HepG2 (cell line): ENCODE data around the gene GALNT9. TPM values are rescaled to one million over a fixed set of nuclear protein-coding genes. Genes with fewer than 3 reads are reported as not detected.

Source experiments
- ATAC-seq: fragments of 200-7000 bp; cut with Tn5 transposase; 3 replicates; pipeline ENCODE4 v1.9.1; 2020; ENCODE audit warnings: mild to moderate bottlenecking, moderate library complexity
- BruUV-seq: library from RNA; stranded (reverse); fragments of 400-500 nt; replicated peaks from 2 replicates; lab custom pipeline; 2021; lab: Mats Ljungman, UMichigan
- CTCF ChIA-PET: fragments of 300-600 bp; formaldehyde crosslinking; extraction: SDS; loops from one replicate; lab custom pipeline; 2021; ENCODE audit warnings: low total read pairs, inconsistent platforms, low intra/inter-chr PET ratio; lab: Yijun Ruan, JAX
- POLR2A ChIA-PET: fragments of 350-600 bp; sonication (Branson Sonifier 250); formaldehyde crosslinking; loops from one replicate; lab custom pipeline; 2020; ENCODE audit warnings: antibody characterized with exemption, inconsistent platforms; lab: Yijun Ruan, JAX
- DNase-seq: peaks from one replicate; pipeline ENCODE4 v3.0.0-alpha.2; 2015; ENCODE audit warnings: low spot score
- FAIRE-seq: peaks from 3 replicates; lab custom pipeline; 2011; peaks lifted over from hg19 to GRCh38; lab: Jason Lieb, UNC
- H2AFZ ChIP-seq: one replicate; pipeline ENCODE4 v1.6.1; 2011; ENCODE audit warnings: low read length, inconsistent platforms
- H3K27ac ChIP-seq: fragments of 300-600 bp; 3 replicates; pipeline ENCODE4 v1.8.0; 2011; ENCODE audit warnings: mixed run types, mild to moderate bottlenecking, mixed read lengths, low read length, inconsistent platforms; ENCODE audit not compliant: insufficient read depth; ENCODE audit errors: extremely low read length
- H3K27me3 ChIP-seq, 2 experiments: fragments of 200-600 bp in 1 of 2; 2 replicates in 1 of 2; 3 replicates in 1 of 2; pipeline versions ENCODE4 v1.6.0 to v1.8.0; 2011; ENCODE audit warnings: low read length in 2 of 2, mild to moderate bottlenecking in 2 of 2, moderate library complexity in 2 of 2, inconsistent platforms in 1 of 2; ENCODE audit not compliant: insufficient read depth in 2 of 2, control insufficient read depth in 1 of 2
- H3K36me3 ChIP-seq, 2 experiments: fragments of 200-600 bp in 1 of 2; replicated peaks in 1 of 2; 2 replicates in 1 of 2; 3 replicates in 1 of 2; pipeline versions ENCODE4 v1.5.1 to v1.8.0; 2011; ENCODE audit warnings: low read length in 2 of 2, inconsistent platforms in 1 of 2; ENCODE audit not compliant: insufficient read depth in 2 of 2, control insufficient read depth in 1 of 2
- H3K4me1 ChIP-seq: 2 replicates; pipeline ENCODE4 v1.5.1; 2012; ENCODE audit warnings: low read length, inconsistent platforms; ENCODE audit not compliant: insufficient read depth
- H3K4me2 ChIP-seq: 2 replicates; pipeline ENCODE4 v1.6.0; 2011; ENCODE audit warnings: low read depth, low read length, inconsistent platforms
- H3K4me3 ChIP-seq, 3 experiments: fragments of 200-600 bp in 1 of 3; sonication (generic), shearing (Covaris generic) in 1 of 3; replicated peaks in 1 of 3; 2 replicates each; pipeline ENCODE4 v1.5.1; 2011 to 2016; ENCODE audit warnings: low read length in 3 of 3, inconsistent platforms in 2 of 3, low read depth in 2 of 3, mild to moderate bottlenecking in 2 of 3, control low read depth in 1 of 3, mixed read lengths in 1 of 3; ENCODE audit not compliant: insufficient read depth in 1 of 3
- H3K79me2 ChIP-seq: one replicate; pipeline ENCODE4 v1.6.1; 2011; ENCODE audit warnings: low read length, inconsistent platforms; ENCODE audit not compliant: insufficient read depth
- H3K9ac ChIP-seq: 2 replicates; pipeline ENCODE4 v1.6.0; 2011; ENCODE audit warnings: mild to moderate bottlenecking, low read depth, low read length, inconsistent platforms; ENCODE audit not compliant: insufficient read depth
- H3K9me3 ChIP-seq: 2 replicates; pipeline ENCODE4 v1.5.1; 2012; ENCODE audit warnings: mild to moderate bottlenecking, low read length
- H4K20me1 ChIP-seq: 2 replicates; pipeline ENCODE4 v1.6.0; 2011; ENCODE audit warnings: inconsistent platforms, mild to moderate bottlenecking, low read length, moderate library complexity; ENCODE audit not compliant: insufficient read depth
- ARNT ChIP-seq: fragments of 450-650 bp; IDR thresholded peaks from 2 replicates; pipeline ENCODE4 v1.6.1; 2017
- ATF1 ChIP-seq: IDR thresholded peaks from 2 replicates; pipeline ENCODE4 v1.6.1; 2016; ENCODE audit warnings: mild to moderate bottlenecking, control low read depth
- BHLHE40 ChIP-seq: IDR thresholded peaks from 2 replicates; pipeline ENCODE4 v1.6.1; 2011; ENCODE audit warnings: low read length, improper control_type of control experiment
- ELF3 ChIP-seq: IDR thresholded peaks from 2 replicates; pipeline ENCODE4 v1.6.1; 2016; ENCODE audit warnings: missing genetic modification reagents, missing compliant biosample characterization
- GATAD2A ChIP-seq: IDR thresholded peaks from 2 replicates; pipeline ENCODE4 v1.6.1; 2016
- HDAC2 ChIP-seq: sonication (generic); formaldehyde crosslinking; IDR thresholded peaks from 2 replicates; pipeline ENCODE4 v1.4.0; 2020; ENCODE audit warnings: missing genetic modification reagents
- KDM4B ChIP-seq: sonication (generic); formaldehyde crosslinking; IDR thresholded peaks from 2 replicates; pipeline ENCODE4 v1.4.0; 2020; ENCODE audit warnings: missing genetic modification reagents
- MTF1 ChIP-seq: sonication (generic); formaldehyde crosslinking; IDR thresholded peaks from 2 replicates; pipeline ENCODE4 v1.5.0; 2020; ENCODE audit warnings: missing genetic modification reagents
- MTF2 ChIP-seq: sonication (generic); formaldehyde crosslinking; IDR thresholded peaks from 2 replicates; pipeline ENCODE4 v1.5.0; 2020; ENCODE audit warnings: missing genetic modification reagents, borderline replicate concordance
- SP4 ChIP-seq: sonication (generic); formaldehyde crosslinking; IDR thresholded peaks from 2 replicates; pipeline ENCODE4 v1.8.1; 2023; ENCODE audit warnings: mild to moderate bottlenecking, missing genetic modification reagents
- TGIF2 ChIP-seq: IDR thresholded peaks from 2 replicates; pipeline ENCODE4 v1.6.1; 2016; ENCODE audit warnings: control low read depth, missing compliant biosample characterization
- ZNF567 ChIP-seq: sonication (generic); formaldehyde crosslinking; IDR thresholded peaks from 2 replicates; pipeline ENCODE4 v1.8.1; 2023; ENCODE audit warnings: mild to moderate bottlenecking, missing genetic modification reagents, borderline replicate concordance
- WGBS: methylation state at CpG from one replicate; pipeline ENCODE4 v1.1.6; 2017; ENCODE audit warnings: low lambda C conversion rate; 5-methylcytosine and 5-hydroxymethylcytosine counted together
- in situ Hi-C: cut with HindIII; loops from 2 replicates; pipeline ENCODE4 v1.10.0; 2017; ENCODE audit warnings: low pct_unique_long_range_greater_than_20kb; ENCODE audit not compliant: extremely low pct_ligation_motif_present
- intact Hi-C: fragments of 100-400 bp; cut with micrococcal nuclease; formaldehyde crosslinking; loops from one replicate; pipeline ENCODE4 v1.10.0; 2022; ENCODE audit not compliant: unreplicated experiment
- polyA plus RNA-seq, 8 experiments: library from polyadenylated mRNA; depleted of rRNA in 3 of 8; stranded (reverse) in 7 of 8; unstranded in 1 of 8; fragments of >200 nt; fragmentation: Illumina TruSeq in 4 of 8; extraction: Trizol in 4 of 8; gene quantifications; 2 replicates each; pipeline versions ENCODE4 v1.2.1 to v1.2.3, GENCODE V29; 2011 to 2016; ENCODE audit warnings: low read depth in 4 of 8, missing spikeins in 1 of 8, mixed read lengths in 1 of 8; ENCODE audit not compliant: insufficient read depth in 1 of 8
- total RNA-seq, 5 experiments: library from RNA; depleted of rRNA; stranded (reverse); fragments of >200 nt; fragmentation: Illumina TruSeq; extraction: Trizol; gene quantifications; 2 replicates each; pipeline ENCODE4 v1.2.3, GENCODE V29; 2016; ENCODE audit warnings: low read depth in 1 of 5
- TF ChIP-seq, protein P1 (sequence below): sonication (generic); formaldehyde crosslinking; IDR thresholded peaks from 2 replicates; pipeline ENCODE4 v1.4.0; 2020; ENCODE audit warnings: mild to moderate bottlenecking, missing genetic modification reagents
- TF ChIP-seq, protein P2 (sequence below): IDR thresholded peaks from 2 replicates; pipeline ENCODE4 v1.6.1; 2018; ENCODE audit warnings: missing genetic modification reagents
- TF ChIP-seq, protein P3 (sequence below): sonication (generic); formaldehyde crosslinking; IDR thresholded peaks from 2 replicates; pipeline ENCODE4 v1.5.1; 2020; ENCODE audit warnings: mild to moderate bottlenecking, missing genetic modification reagents, borderline replicate concordance

GALNT9 gene
- total and polyA plus RNA-seq, 2 of the 13 experiments (the other 11 are each of a cell fraction or from before 2014, with no cell fraction given): 0.04 TPM; not detected in 1

DNA sequence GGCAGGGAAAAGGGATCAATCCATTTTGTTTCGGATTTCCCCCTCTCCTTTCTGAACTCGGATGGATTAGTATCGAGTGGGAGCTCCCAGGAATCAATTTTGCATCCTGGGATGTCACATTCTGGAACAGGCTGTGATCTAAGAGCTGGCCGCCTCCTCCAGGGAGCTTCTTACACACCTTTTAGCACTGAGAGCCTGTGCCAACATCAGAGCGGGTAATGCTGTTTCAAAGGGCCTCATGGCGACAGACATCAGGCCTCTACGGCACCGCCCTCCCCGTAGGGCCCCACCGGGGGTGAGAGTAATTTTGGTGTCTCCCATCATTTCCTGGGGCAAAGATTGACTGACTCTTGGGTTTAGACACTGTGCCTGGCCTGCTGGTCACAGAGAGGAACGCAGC lies 2.7 kb downstream of the GALNT9 start:
- H3K4me3 ChIP-seq: no peak overlapping the region
- POLR2A ChIA-PET: no interaction called here
- H3K36me3 ChIP-seq: no peaks in the 10 kb centered on the region
- FAIRE-seq: no peak
- peaks cover 3% of the 10 kb centered on the region; the same call in 1 of the 2 replicates for H4K20me1 ChIP-seq
- H3K79me2 ChIP-seq: no peaks in the 10 kb centered on the region
- no peak overlapping the region for H2AFZ ChIP-seq
- intact Hi-C loops: no loop called here
- no peak for TF ChIP-seq SP4 (CRISPR knock-in tag)
- TF ChIP-seq, protein P1, sequence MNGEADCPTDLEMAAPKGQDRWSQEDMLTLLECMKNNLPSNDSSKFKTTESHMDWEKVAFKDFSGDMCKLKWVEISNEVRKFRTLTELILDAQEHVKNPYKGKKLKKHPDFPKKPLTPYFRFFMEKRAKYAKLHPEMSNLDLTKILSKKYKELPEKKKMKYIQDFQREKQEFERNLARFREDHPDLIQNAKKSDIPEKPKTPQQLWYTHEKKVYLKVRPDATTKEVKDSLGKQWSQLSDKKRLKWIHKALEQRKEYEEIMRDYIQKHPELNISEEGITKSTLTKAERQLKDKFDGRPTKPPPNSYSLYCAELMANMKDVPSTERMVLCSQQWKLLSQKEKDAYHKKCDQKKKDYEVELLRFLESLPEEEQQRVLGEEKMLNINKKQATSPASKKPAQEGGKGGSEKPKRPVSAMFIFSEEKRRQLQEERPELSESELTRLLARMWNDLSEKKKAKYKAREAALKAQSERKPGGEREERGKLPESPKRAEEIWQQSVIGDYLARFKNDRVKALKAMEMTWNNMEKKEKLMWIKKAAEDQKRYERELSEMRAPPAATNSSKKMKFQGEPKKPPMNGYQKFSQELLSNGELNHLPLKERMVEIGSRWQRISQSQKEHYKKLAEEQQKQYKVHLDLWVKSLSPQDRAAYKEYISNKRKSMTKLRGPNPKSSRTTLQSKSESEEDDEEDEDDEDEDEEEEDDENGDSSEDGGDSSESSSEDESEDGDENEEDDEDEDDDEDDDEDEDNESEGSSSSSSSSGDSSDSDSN (CRISPR knock-in tag): no peak
- TF ChIP-seq BHLHE40: no peak
- no peak for TF ChIP-seq ARNT
- TF ChIP-seq GATAD2A (CRISPR knock-in tag): no peak
- TF ChIP-seq TGIF2 (CRISPR knock-in tag): no peak
- TF ChIP-seq ATF1 (CRISPR knock-in tag): no peak
- TF ChIP-seq MTF1: no peak
- no peak overlapping the region for H3K27ac ChIP-seq
- no peak overlapping the region for H3K9ac ChIP-seq
- in situ Hi-C loops: no loop called here
- H3K9me3 ChIP-seq: no peaks in the 10 kb centered on the region
- H3K27me3 ChIP-seq: peaks cover 17 to 80% of the 10 kb centered on the region in 2 experiments; a peak in 4 of 5 replicates
- no peak for DNase-seq
- no peak overlapping the region for H3K4me2 ChIP-seq
- BruUV-seq: no TSS peak
- CTCF ChIA-PET: no interaction called here
- no peaks in the 10 kb centered on the region for H3K4me1 ChIP-seq
- WGBS: 18% methylated on average over 11 of the region's 11 CpGs
- no peak for ATAC-seq

DNA sequence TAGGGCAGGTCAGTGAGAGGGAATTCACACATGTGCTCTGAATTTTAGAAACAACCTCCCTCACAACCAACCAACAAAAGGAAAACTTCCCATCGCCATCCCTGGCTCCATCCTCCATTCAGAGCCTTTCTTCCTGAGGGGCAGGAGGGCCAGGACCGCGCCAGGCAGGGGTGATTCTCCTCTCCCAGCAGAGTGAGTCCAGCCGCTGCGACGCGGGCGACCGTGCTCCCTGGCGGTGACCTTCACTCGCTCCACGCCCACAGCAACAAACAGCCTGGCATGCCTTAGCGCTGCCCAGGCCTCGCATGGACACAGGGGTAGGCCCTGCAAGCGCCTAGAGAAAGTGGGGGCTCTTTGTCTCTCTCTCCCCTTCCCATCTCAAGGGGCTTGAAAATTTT lies 3.7 kb downstream of the GALNT9 start:
- H3K4me1 ChIP-seq: no peaks in the 10 kb centered on the region
- no peak for DNase-seq
- H3K9ac ChIP-seq: no peak overlapping the region
- H3K27me3 ChIP-seq: peaks cover 21 to 82% of the 10 kb centered on the region in 2 experiments; a peak in 4 of 5 replicates
- no peak overlapping the region for H3K4me3 ChIP-seq
- no peaks in the 10 kb centered on the region for H3K36me3 ChIP-seq
- H3K4me2 ChIP-seq: no peak overlapping the region
- no peak for FAIRE-seq
- 12% methylated on average over 3 of the region's 15 CpGs for WGBS
- no peak for ATAC-seq
- in situ Hi-C loops (no loop called here), intact Hi-C loops (no loop called here)
- H2AFZ ChIP-seq: no peak overlapping the region
- H4K20me1 ChIP-seq: peaks cover 3% of the 10 kb centered on the region; the same call in 1 of the 2 replicates
- CTCF ChIA-PET: no interaction called here
- TF ChIP-seq ELF3 (CRISPR knock-in tag) (no peak), MTF2 (CRISPR knock-in tag) (no peak), HDAC2 (CRISPR knock-in tag) (no peak), ZNF567 (CRISPR knock-in tag) (no peak), KDM4B (CRISPR knock-in tag) (no peak)
- TF ChIP-seq, protein P2, sequence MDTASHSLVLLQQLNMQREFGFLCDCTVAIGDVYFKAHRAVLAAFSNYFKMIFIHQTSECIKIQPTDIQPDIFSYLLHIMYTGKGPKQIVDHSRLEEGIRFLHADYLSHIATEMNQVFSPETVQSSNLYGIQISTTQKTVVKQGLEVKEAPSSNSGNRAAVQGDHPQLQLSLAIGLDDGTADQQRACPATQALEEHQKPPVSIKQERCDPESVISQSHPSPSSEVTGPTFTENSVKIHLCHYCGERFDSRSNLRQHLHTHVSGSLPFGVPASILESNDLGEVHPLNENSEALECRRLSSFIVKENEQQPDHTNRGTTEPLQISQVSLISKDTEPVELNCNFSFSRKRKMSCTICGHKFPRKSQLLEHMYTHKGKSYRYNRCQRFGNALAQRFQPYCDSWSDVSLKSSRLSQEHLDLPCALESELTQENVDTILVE (CRISPR knock-in tag): no peak
- TF ChIP-seq, protein P3, sequence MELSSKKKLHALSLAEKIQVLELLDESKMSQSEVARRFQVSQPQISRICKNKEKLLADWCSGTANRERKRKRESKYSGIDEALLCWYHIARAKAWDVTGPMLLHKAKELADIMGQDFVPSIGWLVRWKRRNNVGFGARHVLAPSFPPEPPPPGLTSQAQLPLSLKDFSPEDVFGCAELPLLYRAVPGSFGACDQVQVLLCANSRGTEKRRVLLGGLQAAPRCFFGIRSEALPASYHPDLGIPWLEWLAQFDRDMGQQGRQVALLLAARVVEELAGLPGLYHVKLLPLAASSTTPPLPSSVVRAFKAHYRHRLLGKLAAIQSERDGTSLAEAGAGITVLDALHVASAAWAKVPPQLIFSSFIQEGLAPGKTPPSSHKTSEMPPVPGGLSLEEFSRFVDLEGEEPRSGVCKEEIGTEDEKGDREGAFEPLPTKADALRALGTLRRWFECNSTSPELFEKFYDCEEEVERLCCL: no peak
- H3K27ac ChIP-seq: no peak overlapping the region
- H3K79me2 ChIP-seq: no peaks in the 10 kb centered on the region
- BruUV-seq: no TSS peak
- POLR2A ChIA-PET: no interaction called here
- no peaks in the 10 kb centered on the region for H3K9me3 ChIP-seq
